ENCODE data around the gene BTBD9. TPM values are rescaled to one million over a fixed set of nuclear protein-coding genes. Genes with fewer than 3 reads are reported as not detected.
"Not testable (repeated sequence)": the region's sequence is repeated elsewhere in the genome, so short reads cannot be mapped to it uniquely, and the experiment has no call there.

The BTBD9 gene
- total RNA-seq, 1 experiment from 2014 or later: 4.3 TPM

DNA sequence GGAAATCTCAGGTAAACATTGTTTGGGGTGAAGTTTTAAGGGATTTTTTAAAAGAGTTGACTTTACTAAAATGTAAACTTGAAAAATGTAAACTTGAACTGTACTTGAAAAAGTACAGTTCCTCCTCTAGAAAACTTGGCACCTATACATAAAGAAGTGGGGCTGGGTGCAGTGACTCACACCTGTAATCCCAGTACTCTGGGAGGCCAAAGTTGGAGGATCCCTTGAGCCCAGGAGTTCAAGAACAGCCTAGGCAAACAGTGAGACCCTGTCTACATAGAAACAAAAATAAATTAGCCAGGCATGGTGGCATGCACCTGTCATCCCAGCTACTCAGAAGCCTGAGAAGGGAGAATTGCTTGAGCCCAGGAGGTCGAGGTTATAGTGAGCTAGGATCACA, 7.2 kb downstream of the BTBD9 start:
- ChIA-PET CTCF (no interaction called here), POLR2A (ENCODE audit: unreplicated experiment) (no interaction called here)
- H3K4me2 ChIP-seq (ENCODE audit: low read length): no peak overlapping the region
- H3F3A ChIP-seq (ENCODE audit: low read length, unreplicated experiment): no peaks in the 10 kb centered on the region
- no peaks in the 10 kb centered on the region for H3K9me2 ChIP-seq (replicated peaks; ENCODE audit: low read length)
- TF ChIP-seq EZH2 (IDR thresholded peaks at IDR 0.05; ENCODE audit: low read length, unreplicated experiment) (no peak), EZH2phosphoT487 (IDR thresholded peaks at IDR 0.05; ENCODE audit: borderline replicate concordance, low read length) (no peak)
- TF ChIP-seq, protein P1, sequence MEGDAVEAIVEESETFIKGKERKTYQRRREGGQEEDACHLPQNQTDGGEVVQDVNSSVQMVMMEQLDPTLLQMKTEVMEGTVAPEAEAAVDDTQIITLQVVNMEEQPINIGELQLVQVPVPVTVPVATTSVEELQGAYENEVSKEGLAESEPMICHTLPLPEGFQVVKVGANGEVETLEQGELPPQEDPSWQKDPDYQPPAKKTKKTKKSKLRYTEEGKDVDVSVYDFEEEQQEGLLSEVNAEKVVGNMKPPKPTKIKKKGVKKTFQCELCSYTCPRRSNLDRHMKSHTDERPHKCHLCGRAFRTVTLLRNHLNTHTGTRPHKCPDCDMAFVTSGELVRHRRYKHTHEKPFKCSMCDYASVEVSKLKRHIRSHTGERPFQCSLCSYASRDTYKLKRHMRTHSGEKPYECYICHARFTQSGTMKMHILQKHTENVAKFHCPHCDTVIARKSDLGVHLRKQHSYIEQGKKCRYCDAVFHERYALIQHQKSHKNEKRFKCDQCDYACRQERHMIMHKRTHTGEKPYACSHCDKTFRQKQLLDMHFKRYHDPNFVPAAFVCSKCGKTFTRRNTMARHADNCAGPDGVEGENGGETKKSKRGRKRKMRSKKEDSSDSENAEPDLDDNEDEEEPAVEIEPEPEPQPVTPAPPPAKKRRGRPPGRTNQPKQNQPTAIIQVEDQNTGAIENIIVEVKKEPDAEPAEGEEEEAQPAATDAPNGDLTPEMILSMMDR (conservative IDR thresholded peaks at IDR 0.05; ENCODE audit: low read depth, low read length): no peak
- BruUV-seq (replicated peaks): no TSS peak
- no peaks in the 10 kb centered on the region for H4K20me1 ChIP-seq (ENCODE audit: low read length)
- intact Hi-C loops (cut with micrococcal nuclease): no loop called here
- no peak overlapping the region for H3K4me3 ChIP-seq (ENCODE audit: low read length)
- ATAC-seq: peak; percentile 37
- no peak overlapping the region for H3K9ac ChIP-seq (ENCODE audit: low read length)
- no peak overlapping the region for H3K27ac ChIP-seq (ENCODE audit: low read length)
- no peaks in the 10 kb centered on the region for H3K36me3 ChIP-seq (ENCODE audit: low read depth, low read length)
- H3K79me2 ChIP-seq (ENCODE audit: low read length): no peaks in the 10 kb centered on the region
- peak; percentile 35 for DNase-seq
- no peaks in the 10 kb centered on the region for H3K9me3 ChIP-seq (ENCODE audit: low read length)
- H2AFZ ChIP-seq (ENCODE audit: low read length): no peak overlapping the region
- H3K27me3 ChIP-seq (ENCODE audit: low read length): no peaks in the 10 kb centered on the region
- peaks cover 13% of the 10 kb centered on the region for H3K4me1 ChIP-seq (ENCODE audit: insufficient read depth, low read length)

DNA sequence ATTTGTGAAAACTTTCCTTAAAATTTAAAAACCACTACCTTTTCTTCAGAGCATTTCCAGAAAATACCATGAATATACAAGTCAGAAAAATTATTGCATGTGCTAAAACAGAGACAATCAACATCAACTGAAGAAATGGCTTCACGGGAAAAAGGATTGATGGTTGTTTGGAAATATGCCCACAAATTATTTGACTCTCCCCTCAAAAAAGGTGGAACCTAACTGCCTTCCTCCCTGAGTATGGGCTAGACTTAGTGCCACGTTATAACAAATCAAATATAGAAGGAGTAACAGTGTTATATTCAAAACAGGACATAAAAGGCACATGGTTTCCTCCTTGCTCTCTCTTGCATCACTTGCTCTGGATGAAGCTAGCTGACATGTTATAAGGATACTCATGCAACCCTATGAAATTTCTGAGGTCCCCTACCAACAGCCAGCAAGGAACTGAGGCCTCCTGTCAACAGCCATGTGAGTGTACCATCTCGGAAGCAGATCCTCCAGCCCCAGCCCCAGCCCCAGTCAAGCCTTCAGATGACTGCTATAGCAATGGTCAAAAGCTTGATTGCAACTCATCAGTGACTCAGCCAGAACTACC, 8.4 kb downstream of the BTBD9 start:
- Histone ChIP-seq H3K9me3 (ENCODE audit: low read length) (no peaks in the 10 kb centered on the region), H3K4me1 (ENCODE audit: insufficient read depth, low read length) (peaks cover 13% of the 10 kb centered on the region), H3K4me2 (ENCODE audit: low read length) (no peak overlapping the region), H3F3A (ENCODE audit: low read length, unreplicated experiment) (no peaks in the 10 kb centered on the region), H3K27me3 (ENCODE audit: low read length) (no peaks in the 10 kb centered on the region), H3K4me3 (ENCODE audit: low read length) (no peak overlapping the region), H2AFZ (ENCODE audit: low read length) (no peak overlapping the region), H3K9me2 (replicated peaks; ENCODE audit: low read length) (no peaks in the 10 kb centered on the region), H3K27ac (ENCODE audit: low read length) (no peak overlapping the region), H3K9ac (ENCODE audit: low read length) (no peak overlapping the region), H3K79me2 (ENCODE audit: low read length) (no peaks in the 10 kb centered on the region), H4K20me1 (ENCODE audit: low read length) (no peaks in the 10 kb centered on the region), H3K36me3 (ENCODE audit: low read depth, low read length) (no peaks in the 10 kb centered on the region)
- ChIA-PET POLR2A (ENCODE audit: unreplicated experiment) (no interaction called here), CTCF (no interaction called here)
- intact Hi-C loops (cut with micrococcal nuclease): no loop called here
- BruUV-seq (replicated peaks): no TSS peak
- no peak for TF ChIP-seq EZH2 (IDR thresholded peaks at IDR 0.05; ENCODE audit: low read length, unreplicated experiment)
- no peak for TF ChIP-seq EZH2phosphoT487 (IDR thresholded peaks at IDR 0.05; ENCODE audit: borderline replicate concordance, low read length)
- TF ChIP-seq, protein P1 (conservative IDR thresholded peaks at IDR 0.05; ENCODE audit: low read depth, low read length): no peak
- DNase-seq: no peak
- ATAC-seq: no peak

GRCh38 chr6:38625217-38625616, 14.5 kb downstream of the BTBD9 start:
- Histone ChIP-seq H3K36me3 (ENCODE audit: low read depth, low read length) (no peaks in the 10 kb centered on the region), H3K9ac (ENCODE audit: low read length) (no peak overlapping the region), H3K4me1 (ENCODE audit: insufficient read depth, low read length) (no peaks in the 10 kb centered on the region), H3K4me3 (ENCODE audit: low read length) (no peak overlapping the region), H3K9me2 (replicated peaks; ENCODE audit: low read length) (no peaks in the 10 kb centered on the region), H3K27ac (ENCODE audit: low read length) (no peak overlapping the region), H3F3A (ENCODE audit: low read length, unreplicated experiment) (no peaks in the 10 kb centered on the region), H3K79me2 (ENCODE audit: low read length) (no peaks in the 10 kb centered on the region), H3K27me3 (ENCODE audit: low read length) (no peaks in the 10 kb centered on the region), H3K4me2 (ENCODE audit: low read length) (no peak overlapping the region), H4K20me1 (ENCODE audit: low read length) (no peaks in the 10 kb centered on the region), H2AFZ (ENCODE audit: low read length) (no peak overlapping the region), H3K9me3 (ENCODE audit: low read length) (no peaks in the 10 kb centered on the region)
- ATAC-seq (no peak), DNase-seq (no peak)
- intact Hi-C loops (cut with micrococcal nuclease): no loop called here
- CTCF ChIA-PET: no interaction called here
- no TSS peak for BruUV-seq (replicated peaks)
- TF ChIP-seq, protein P1 (conservative IDR thresholded peaks at IDR 0.05; ENCODE audit: low read depth, low read length): no peak
- no peak for TF ChIP-seq EZH2phosphoT487 (IDR thresholded peaks at IDR 0.05; ENCODE audit: borderline replicate concordance, low read length)
- TF ChIP-seq EZH2 (IDR thresholded peaks at IDR 0.05; ENCODE audit: low read length, unreplicated experiment): no peak
- POLR2A ChIA-PET (ENCODE audit: unreplicated experiment): no interaction called here

GRCh38 chr6:38619342-38619741, 20.4 kb downstream of the BTBD9 start:
- H3K27me3 ChIP-seq (ENCODE audit: low read length); H3K9me2 ChIP-seq (replicated peaks; ENCODE audit: low read length); H3K79me2 ChIP-seq (ENCODE audit: low read length); H3K36me3 ChIP-seq (ENCODE audit: low read depth, low read length); H3K9me3 ChIP-seq (ENCODE audit: low read length); H4K20me1 ChIP-seq (ENCODE audit: low read length); H3K9ac ChIP-seq (ENCODE audit: low read length); CTCF ChIA-PET; POLR2A ChIA-PET (ENCODE audit: unreplicated experiment); H3K27ac ChIP-seq (ENCODE audit: low read length); BruUV-seq (replicated peaks); H2AFZ ChIP-seq (ENCODE audit: low read length); H3K4me3 ChIP-seq (ENCODE audit: low read length); H3K4me2 ChIP-seq (ENCODE audit: low read length); DNase-seq; H3F3A ChIP-seq (ENCODE audit: low read length, unreplicated experiment); H3K4me1 ChIP-seq (ENCODE audit: insufficient read depth, low read length); intact Hi-C loops (cut with micrococcal nuclease); ATAC-seq: not testable (repeated sequence)

All from PC-3 (cell line).